H9 (cell line): ENCODE measurements around the gene ATP8A1. TPM values are rescaled to one million over a fixed set of nuclear protein-coding genes. Genes with fewer than 3 reads are reported as not detected.

Experiments
- DNase-seq: peaks from one replicate; pipeline ENCODE4 v3.0.0-alpha.2; 2017
- H2AFZ ChIP-seq: one replicate; pipeline ENCODE4 v1.6.1; 2013; ENCODE audit warnings: mild to moderate bottlenecking, low read length, control low read depth, moderate library complexity
- H2AK5ac ChIP-seq: 2 replicates; pipeline ENCODE4 v1.6.1; 2013; ENCODE audit warnings: low read length, control low read depth, mixed read lengths; ENCODE audit not compliant: insufficient read length
- H2BK120ac ChIP-seq: one replicate; pipeline ENCODE4 v1.6.1; 2013; ENCODE audit warnings: low read depth, mild to moderate bottlenecking, low read length, control low read depth, inconsistent platforms; ENCODE audit not compliant: poor library complexity, severe bottlenecking
- H2BK12ac ChIP-seq: 2 replicates; pipeline ENCODE4 v1.6.1; 2013; ENCODE audit warnings: low read length, control low read depth, mixed read lengths, low read depth; ENCODE audit not compliant: insufficient read length
- H2BK15ac ChIP-seq: 2 replicates; pipeline ENCODE4 v1.6.1; 2013; ENCODE audit warnings: low read depth, low read length, control low read depth
- H2BK20ac ChIP-seq: one replicate; pipeline ENCODE4 v1.6.1; 2013; ENCODE audit warnings: low read depth, mild to moderate bottlenecking, low read length, control low read depth, inconsistent platforms; ENCODE audit not compliant: poor library complexity, severe bottlenecking
- H2BK5ac ChIP-seq: 2 replicates; pipeline ENCODE4 v1.6.1; 2013; ENCODE audit warnings: low read length, control low read depth, mixed read lengths; ENCODE audit not compliant: insufficient read length
- H3K14ac ChIP-seq: 2 replicates; pipeline ENCODE4 v1.6.1; 2013; ENCODE audit warnings: low read length, control low read depth; ENCODE audit not compliant: insufficient read depth
- H3K18ac ChIP-seq: 2 replicates; pipeline ENCODE4 v1.6.1; 2013; ENCODE audit warnings: low read depth, mild to moderate bottlenecking, mixed read lengths, low read length, control low read depth; ENCODE audit not compliant: insufficient read length
- H3K23ac ChIP-seq: 2 replicates; pipeline ENCODE4 v1.6.1; 2013; ENCODE audit warnings: low read length, control low read depth, mixed read lengths, low read depth; ENCODE audit not compliant: insufficient read length
- H3K23me2 ChIP-seq: 2 replicates; pipeline ENCODE4 v1.6.1; 2013; ENCODE audit warnings: low read depth, mild to moderate bottlenecking, mixed read lengths, low read length, control low read depth; ENCODE audit not compliant: insufficient read length, poor library complexity, severe bottlenecking
- H3K27ac ChIP-seq: 2 replicates; pipeline ENCODE4 v1.5.1; 2013; ENCODE audit warnings: low read length, control low read depth, mixed read lengths, low read depth; ENCODE audit not compliant: insufficient read length
- H3K27me3 ChIP-seq: 2 replicates; pipeline ENCODE4 v1.6.1; 2013; ENCODE audit warnings: low read length, control low read depth, inconsistent platforms; ENCODE audit not compliant: insufficient read depth
- H3K4ac ChIP-seq: 2 replicates; pipeline ENCODE4 v1.6.1; 2013; ENCODE audit warnings: low read depth, mild to moderate bottlenecking, control low read depth, inconsistent platforms, low read length, moderate library complexity
- H3K4me1 ChIP-seq: 2 replicates; pipeline ENCODE4 v1.6.1; 2013; ENCODE audit warnings: low read length, control low read depth, inconsistent platforms; ENCODE audit not compliant: insufficient read depth
- H3K4me2 ChIP-seq: 2 replicates; pipeline ENCODE4 v1.6.1; 2013; ENCODE audit warnings: low read length, control low read depth, mixed read lengths; ENCODE audit not compliant: insufficient read length, insufficient read depth
- H3K56ac ChIP-seq: 2 replicates; pipeline ENCODE4 v1.6.1; 2013; ENCODE audit warnings: low read depth, mild to moderate bottlenecking, mixed read lengths, low read length, control low read depth; ENCODE audit not compliant: insufficient read length
- H3K79me1 ChIP-seq: 2 replicates; pipeline ENCODE4 v1.6.1; 2013; ENCODE audit warnings: low read depth, mild to moderate bottlenecking, moderate library complexity, low read length, control low read depth, inconsistent platforms; ENCODE audit not compliant: insufficient read depth, poor library complexity, severe bottlenecking
- H3K79me2 ChIP-seq: 2 replicates; pipeline ENCODE4 v1.6.1; 2013; ENCODE audit warnings: low read length, control low read depth, inconsistent platforms; ENCODE audit not compliant: insufficient read depth
- H3K9ac ChIP-seq: 2 replicates; pipeline ENCODE4 v1.6.1; 2013; ENCODE audit warnings: low read length, control low read depth, mixed read lengths; ENCODE audit not compliant: insufficient read length; ENCODE audit errors: extremely low read depth
- H3K9me3 ChIP-seq: one replicate; pipeline ENCODE4 v1.6.1; 2013; ENCODE audit warnings: low read depth, low read length, inconsistent platforms; ENCODE audit not compliant: control insufficient read depth
- H3T11ph ChIP-seq: one replicate; pipeline ENCODE4 v1.6.1; 2013; ENCODE audit warnings: mild to moderate bottlenecking, low read length, control low read depth, inconsistent platforms
- H4K20me1 ChIP-seq: one replicate; pipeline ENCODE4 v1.6.1; 2013; ENCODE audit not compliant: control insufficient read depth, insufficient read length, insufficient read depth
- H4K5ac ChIP-seq: 2 replicates; pipeline ENCODE4 v1.6.1; 2013; ENCODE audit warnings: low read depth, mild to moderate bottlenecking, mixed read lengths, low read length, control low read depth; ENCODE audit not compliant: insufficient read length
- H4K8ac ChIP-seq: replicated peaks from 2 replicates; pipeline ENCODE4 v1.6.1; 2013; ENCODE audit warnings: low read length, control low read depth, mixed read lengths, low read depth; ENCODE audit not compliant: insufficient read length
- H4K91ac ChIP-seq: 2 replicates; pipeline ENCODE4 v1.6.1; 2013; ENCODE audit warnings: low read depth, mild to moderate bottlenecking, moderate library complexity, mixed read lengths, low read length, control low read depth; ENCODE audit not compliant: insufficient read length
- H3K27ac Mint-ChIP-seq, 3 experiments: 2 replicates in 2 of 3; 3 replicates in 1 of 3; pipeline ENCODE4 v1.8.0; 2020 to 2021; ENCODE audit warnings: mixed read lengths in 3 of 3, mild to moderate bottlenecking in 1 of 3, moderate library complexity in 1 of 3
- H3K27me3 Mint-ChIP-seq: 2 replicates; pipeline ENCODE4 v1.8.0; 2021; ENCODE audit warnings: low read depth, mild to moderate bottlenecking, moderate library complexity, mixed read lengths
- H3K36me3 Mint-ChIP-seq, 3 experiments: 2 replicates in 2 of 3; 3 replicates in 1 of 3; pipeline ENCODE4 v1.8.0; 2020 to 2021; ENCODE audit warnings: low read depth in 3 of 3, mixed read lengths in 3 of 3; ENCODE audit not compliant: insufficient read depth in 1 of 3
- H3K4me1 Mint-ChIP-seq, 2 experiments: 2 replicates each; pipeline ENCODE4 v1.8.0; 2020; ENCODE audit warnings: mixed read lengths in 2 of 2
- H3K4me3 Mint-ChIP-seq, 2 experiments: 2 replicates in 1 of 2; 3 replicates in 1 of 2; pipeline ENCODE4 v1.8.0; 2020 to 2021; ENCODE audit warnings: mild to moderate bottlenecking in 2 of 2, mixed read lengths in 2 of 2, moderate library complexity in 1 of 2
- H3K9me3 Mint-ChIP-seq, 2 experiments: 2 replicates in 1 of 2; 3 replicates in 1 of 2; pipeline ENCODE4 v1.8.0; 2020; ENCODE audit warnings: mild to moderate bottlenecking in 2 of 2, mixed read lengths in 2 of 2, moderate library complexity in 1 of 2
- WGBS: extraction: QIAGEN DNeasy Blood & Tissue Kit; methylation state at CpG from one replicate; pipeline ENCODE4 v1.1.7; 2013; ENCODE audit warnings: missing lambda C conversion rate, low lambda C conversion rate, mixed read lengths; ENCODE audit not compliant: insufficient read length; ENCODE audit errors: extremely low coverage; 5-methylcytosine and 5-hydroxymethylcytosine counted together
- total RNA-seq: library from RNA; stranded (reverse); gene quantifications from 2 replicates; pipeline ENCODE4 v1.2.1, GENCODE V29; 2021
- TF ChIP-seq, protein P1 (sequence below): fragments of 200-600 bp; sonication (generic); conservative IDR thresholded peaks from 3 replicates; pipeline ENCODE4 v1.8.0; 2021; ENCODE audit warnings: antibody characterized with exemption, mild to moderate bottlenecking

Gene ATP8A1
- total RNA-seq, 1 experiment from 2014 or later, result 5.1 TPM

DNA sequence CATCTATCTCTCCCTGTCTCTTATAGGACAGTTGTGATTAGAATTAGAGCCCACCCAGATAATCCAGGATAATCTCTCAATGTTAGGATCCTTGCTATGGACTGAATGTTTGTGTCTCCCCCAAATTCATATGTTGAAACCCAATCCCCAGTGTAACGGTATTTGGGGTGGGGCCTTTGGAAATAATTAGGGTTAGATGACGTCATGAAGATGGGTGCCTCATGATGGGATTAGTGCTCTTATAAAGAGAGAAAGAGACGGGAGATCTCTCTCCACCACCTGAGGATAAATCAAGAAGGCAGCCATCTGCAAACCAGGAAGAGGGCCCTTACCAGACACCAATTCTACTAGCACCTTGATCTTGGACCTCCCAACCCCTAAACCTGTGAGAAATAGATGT lies 293.3 kb downstream of the ATP8A1 start:
- no peak overlapping the region for H3K18ac ChIP-seq
- H3K9me3 Mint-ChIP-seq, result peaks cover 5% of the 10 kb centered on the region in 2 experiments; a peak in 2 of 5 replicates
- no peak overlapping the region for H3K27ac Mint-ChIP-seq
- H3K23me2 ChIP-seq, result no peaks in the 10 kb centered on the region
- H2BK120ac ChIP-seq, result no peak overlapping the region
- no peak overlapping the region for H4K8ac ChIP-seq
- DNase-seq, result no peak
- no peaks in the 10 kb centered on the region for H3K27me3 ChIP-seq
- no peak overlapping the region for H2AK5ac ChIP-seq
- H3K27ac ChIP-seq, result no peak overlapping the region
- no peaks in the 10 kb centered on the region for H3K4me1 ChIP-seq
- H2BK12ac ChIP-seq, result no peak overlapping the region
- no peak overlapping the region for H3K4me3 Mint-ChIP-seq
- no peak overlapping the region for H3K56ac ChIP-seq
- H3K9me3 ChIP-seq, result no peaks in the 10 kb centered on the region
- no peak overlapping the region for H2BK15ac ChIP-seq
- no peak overlapping the region for H4K91ac ChIP-seq
- no peak overlapping the region for H3K23ac ChIP-seq
- H4K20me1 ChIP-seq, result no peaks in the 10 kb centered on the region
- H3K79me2 ChIP-seq, result no peaks in the 10 kb centered on the region; the same call in 1 of the 2 replicates
- H3K79me1 ChIP-seq, result no peaks in the 10 kb centered on the region
- no peak overlapping the region for H3K9ac ChIP-seq
- H3K4ac ChIP-seq, result no peak overlapping the region
- H2AFZ ChIP-seq, result no peak overlapping the region
- no CpG with 5 or more reads among the region's 3 CpGs for WGBS
- H3T11ph ChIP-seq, result no peak overlapping the region
- TF ChIP-seq, protein P1, sequence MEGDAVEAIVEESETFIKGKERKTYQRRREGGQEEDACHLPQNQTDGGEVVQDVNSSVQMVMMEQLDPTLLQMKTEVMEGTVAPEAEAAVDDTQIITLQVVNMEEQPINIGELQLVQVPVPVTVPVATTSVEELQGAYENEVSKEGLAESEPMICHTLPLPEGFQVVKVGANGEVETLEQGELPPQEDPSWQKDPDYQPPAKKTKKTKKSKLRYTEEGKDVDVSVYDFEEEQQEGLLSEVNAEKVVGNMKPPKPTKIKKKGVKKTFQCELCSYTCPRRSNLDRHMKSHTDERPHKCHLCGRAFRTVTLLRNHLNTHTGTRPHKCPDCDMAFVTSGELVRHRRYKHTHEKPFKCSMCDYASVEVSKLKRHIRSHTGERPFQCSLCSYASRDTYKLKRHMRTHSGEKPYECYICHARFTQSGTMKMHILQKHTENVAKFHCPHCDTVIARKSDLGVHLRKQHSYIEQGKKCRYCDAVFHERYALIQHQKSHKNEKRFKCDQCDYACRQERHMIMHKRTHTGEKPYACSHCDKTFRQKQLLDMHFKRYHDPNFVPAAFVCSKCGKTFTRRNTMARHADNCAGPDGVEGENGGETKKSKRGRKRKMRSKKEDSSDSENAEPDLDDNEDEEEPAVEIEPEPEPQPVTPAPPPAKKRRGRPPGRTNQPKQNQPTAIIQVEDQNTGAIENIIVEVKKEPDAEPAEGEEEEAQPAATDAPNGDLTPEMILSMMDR, result no peak
- no peak overlapping the region for H3K14ac ChIP-seq
- H4K5ac ChIP-seq, result no peak overlapping the region
- no peaks in the 10 kb centered on the region for H3K4me1 Mint-ChIP-seq
- H2BK20ac ChIP-seq, result no peak overlapping the region
- peaks cover 0 to 6% (median 0%) of the 10 kb centered on the region in 3 experiments; a peak in 3 of 7 replicates for H3K36me3 Mint-ChIP-seq
- no peak overlapping the region for H2BK5ac ChIP-seq
- H3K4me2 ChIP-seq, result no peak overlapping the region
- H3K27me3 Mint-ChIP-seq, result peaks cover 3% of the 10 kb centered on the region; the same call in 1 of the 2 replicates
